NCI-H146 (cell line): ENCODE results near the gene CDK19.
"Not testable (repeated sequence)": the region's sequence is repeated elsewhere in the genome, so short reads cannot be mapped to it uniquely, and the experiment has no call there.

Experiments
- DNase-seq: peaks from one replicate; lab custom pipeline; 2025; lab: John Stamatoyannopoulos, UW

Gene CDK19

DNA sequence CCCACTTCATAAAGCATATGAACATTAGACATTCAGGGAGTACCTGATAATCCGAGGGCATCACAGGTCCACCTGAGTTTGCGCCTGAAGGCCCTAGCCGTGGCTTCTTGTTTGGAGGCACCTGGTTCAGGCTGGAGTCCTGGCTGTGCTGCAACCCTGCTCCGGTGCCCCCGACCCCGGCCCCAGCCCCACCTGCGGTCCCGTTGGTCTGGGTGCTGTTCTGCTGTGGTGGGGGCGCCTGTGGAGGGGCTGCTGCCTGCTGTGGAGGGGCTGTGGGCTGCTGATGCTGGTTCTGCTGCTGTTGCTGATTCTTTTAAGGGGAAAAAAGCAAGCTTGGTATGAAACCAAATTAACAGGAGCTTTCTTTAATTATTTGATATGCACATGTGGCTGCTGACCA lies 194.2 kb downstream of the CDK19 start:
- no peak for DNase-seq

DNA sequence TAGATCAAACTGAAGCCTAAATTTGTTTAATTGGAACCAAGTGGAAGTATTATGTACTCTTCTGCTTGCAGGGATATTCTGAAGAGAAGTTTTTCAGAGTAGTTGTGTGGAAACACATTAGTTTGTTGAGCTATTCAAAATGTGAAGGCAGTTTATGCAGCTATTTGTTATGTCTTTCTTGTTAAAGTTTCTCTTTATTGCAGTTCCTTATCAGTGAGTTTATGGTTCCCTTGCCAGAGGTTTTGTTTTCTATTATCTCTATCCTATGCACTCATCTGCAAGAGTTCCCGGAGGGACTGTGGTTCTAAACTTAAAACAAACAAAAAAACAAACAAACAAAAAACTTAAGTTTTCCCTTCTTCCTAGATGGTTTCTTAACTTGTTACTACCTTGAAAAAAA lies 195.2 kb downstream of the CDK19 start:
- DNase-seq = no peak

DNA sequence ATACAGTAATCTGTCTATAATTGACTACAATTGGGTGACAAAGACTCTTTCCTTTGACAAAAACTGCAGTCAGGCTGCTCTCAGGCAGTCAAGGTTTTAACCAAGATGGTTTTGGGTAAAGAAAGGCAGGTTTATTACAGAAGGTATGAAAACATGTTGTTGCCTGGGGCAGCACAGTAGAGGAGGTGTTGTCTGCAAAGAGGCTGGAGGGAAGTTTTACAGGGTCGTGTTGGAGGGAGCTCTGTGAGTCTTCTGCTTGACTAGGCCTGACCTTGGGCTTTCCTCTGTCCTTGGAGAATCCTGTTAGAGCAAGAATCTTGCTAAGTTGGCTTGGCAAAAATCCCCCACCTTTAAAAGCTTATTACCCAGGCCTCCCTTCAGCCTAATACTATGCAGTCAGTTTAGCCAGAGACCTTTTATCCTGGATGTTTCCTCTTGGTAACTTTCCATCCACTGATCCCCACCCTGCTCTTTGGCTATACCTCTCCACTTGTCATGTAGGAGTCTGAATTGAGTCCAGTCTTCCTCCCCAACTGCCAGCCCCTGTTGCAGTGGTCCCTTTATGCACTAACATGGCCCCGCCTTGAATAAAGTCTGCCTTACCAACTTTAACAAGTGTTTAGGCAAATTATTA lies 195.9 kb downstream of the CDK19 start:
- DNase-seq = no peak

DNA sequence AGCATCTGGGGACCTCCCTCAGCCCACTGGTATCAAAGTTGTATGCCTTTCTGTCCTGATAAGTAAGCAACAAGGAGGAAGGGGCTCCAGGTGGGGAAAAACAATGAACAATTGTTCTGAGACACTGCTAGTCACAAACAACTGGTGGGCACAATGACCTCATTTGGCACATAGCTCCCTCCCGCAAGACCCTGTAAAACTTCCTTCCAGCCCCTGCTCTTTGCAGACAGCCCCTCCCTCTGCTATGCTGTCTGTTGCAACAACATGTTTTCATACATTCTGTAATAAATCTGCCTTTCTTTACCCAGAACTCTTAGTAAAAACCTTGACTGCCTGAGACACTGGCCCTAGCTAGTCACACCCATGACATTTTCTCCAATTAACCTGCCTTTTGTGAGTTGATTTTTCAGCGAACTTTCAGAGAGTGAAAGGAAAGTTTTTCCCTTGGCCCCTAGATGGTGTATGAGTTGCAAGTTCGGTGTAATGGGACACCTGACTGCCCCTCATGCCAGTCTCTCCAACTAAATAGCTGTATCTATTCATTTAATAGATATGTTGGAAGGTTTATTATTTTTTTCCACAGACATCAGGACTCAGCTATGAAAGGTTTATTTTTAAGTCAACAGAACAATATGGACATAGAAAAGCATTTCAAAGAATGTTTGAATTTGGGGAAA lies 196.5 kb downstream of the CDK19 start:
- no peak for DNase-seq

DNA sequence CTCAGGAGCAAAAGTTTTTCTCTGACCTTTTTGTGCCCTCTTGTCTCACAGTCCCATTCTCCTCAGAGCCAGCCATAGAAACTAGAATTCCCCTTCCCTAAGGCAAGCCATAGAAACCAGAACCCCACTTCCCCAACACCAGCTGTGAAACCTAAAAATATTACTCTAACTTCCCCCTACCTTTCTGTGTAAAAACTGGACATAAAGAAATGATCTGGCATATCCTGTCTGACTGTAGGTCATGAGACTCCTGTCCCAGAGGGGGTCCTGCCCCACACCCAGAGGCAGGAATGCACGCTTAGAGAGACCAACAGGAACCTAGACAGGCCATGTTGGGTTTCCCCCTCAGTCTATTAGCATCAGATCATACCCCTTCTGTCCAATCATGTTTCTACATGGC lies 198.2 kb downstream of the CDK19 start:
- no peak for DNase-seq

DNA sequence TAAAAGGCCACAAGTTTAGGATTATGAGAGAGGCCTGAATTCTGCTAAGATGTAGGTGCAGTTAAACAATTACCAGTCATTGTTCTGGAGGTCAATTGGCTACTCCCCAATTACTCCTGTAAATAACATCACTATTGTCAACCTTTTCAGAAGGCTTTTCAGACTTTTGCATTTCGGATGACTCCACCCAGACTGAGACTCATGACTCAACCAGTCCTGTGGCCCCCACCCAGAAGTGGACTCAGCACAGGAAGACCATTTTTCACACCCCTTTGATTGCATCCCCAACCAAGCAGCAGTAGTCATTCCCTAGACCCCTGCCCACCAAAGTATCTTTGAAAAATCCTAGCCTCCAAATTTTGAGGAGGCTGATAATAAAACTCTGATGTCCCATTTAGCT lies 199.5 kb downstream of the CDK19 start:
- no peak for DNase-seq

DNA sequence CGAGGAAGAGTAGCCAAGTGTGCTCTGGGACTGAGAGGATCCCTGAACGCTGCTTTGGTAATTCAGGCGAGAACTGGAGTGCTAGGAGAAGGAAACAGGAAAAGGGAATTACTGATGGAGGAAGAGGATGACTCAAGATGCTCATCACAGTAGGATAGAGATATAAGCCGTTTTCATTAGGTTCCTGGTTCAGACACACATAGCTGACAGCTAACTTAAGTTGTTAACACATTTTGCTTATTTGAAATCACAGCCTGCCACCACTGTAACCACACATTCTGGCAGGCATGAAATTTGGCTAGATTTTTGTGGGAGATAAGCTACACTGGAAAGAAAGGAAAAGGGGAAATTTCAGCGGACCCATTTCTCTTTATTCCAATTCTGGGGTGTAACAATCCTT lies 200.7 kb downstream of the CDK19 start:
- DNase-seq = no peak

DNA sequence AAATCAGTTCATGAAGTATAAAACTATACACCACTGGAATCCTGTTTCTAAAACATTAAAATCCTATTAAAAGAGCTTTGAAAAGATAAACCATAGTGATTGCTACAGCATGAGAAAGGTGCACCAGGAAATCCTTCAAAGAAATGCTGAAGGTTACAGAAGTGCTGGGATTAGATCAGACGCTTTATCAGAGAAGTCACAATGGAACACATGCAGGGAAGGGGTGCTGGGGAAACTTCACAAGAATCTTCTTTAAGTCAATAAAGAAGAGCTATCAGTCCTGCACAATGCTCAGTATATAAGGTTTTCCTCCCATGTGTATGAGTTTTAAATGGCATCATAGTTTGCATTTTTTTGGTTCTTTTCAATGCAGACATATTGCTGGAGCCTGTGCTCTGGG lies 201.2 kb downstream of the CDK19 start:
- no peak for DNase-seq

DNA sequence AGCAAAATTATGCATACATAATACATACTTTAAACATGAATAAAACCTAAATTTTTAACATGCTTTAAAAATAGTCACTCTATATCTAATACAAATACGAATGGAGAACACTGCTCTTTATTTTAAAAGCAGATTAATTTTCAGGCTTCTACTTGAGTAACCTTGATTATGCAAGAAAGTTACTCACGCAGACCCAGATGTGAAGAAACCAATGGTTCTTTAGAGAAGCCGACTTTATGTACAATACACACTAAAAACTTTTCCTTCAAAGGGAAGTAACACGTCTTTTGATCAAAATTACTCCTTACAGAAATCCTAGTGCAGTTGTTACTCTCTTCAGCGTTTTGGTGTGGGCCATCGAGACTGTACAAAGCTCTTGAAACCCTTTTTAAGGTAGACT lies 201.9 kb downstream of the CDK19 start:
- DNase-seq = no peak

DNA sequence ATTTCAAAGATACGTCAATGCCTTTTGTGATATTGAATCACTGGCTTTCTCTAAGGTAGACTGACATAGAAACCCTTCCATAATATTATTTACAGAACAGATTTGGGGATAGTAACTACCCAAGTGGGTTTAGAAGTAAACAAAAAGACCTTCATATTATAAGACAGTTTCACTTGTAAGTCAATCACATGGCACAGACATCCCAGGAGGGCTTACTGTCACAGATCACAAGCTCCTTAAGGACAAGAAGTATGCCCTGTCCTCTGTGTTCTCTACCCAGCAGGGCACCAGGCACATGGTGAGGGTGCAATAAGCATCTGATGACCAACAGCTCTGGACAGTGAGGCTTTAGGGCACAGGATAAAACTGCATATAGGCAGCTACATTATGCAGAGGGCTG lies 203.0 kb downstream of the CDK19 start:
- DNase-seq = no peak

DNA sequence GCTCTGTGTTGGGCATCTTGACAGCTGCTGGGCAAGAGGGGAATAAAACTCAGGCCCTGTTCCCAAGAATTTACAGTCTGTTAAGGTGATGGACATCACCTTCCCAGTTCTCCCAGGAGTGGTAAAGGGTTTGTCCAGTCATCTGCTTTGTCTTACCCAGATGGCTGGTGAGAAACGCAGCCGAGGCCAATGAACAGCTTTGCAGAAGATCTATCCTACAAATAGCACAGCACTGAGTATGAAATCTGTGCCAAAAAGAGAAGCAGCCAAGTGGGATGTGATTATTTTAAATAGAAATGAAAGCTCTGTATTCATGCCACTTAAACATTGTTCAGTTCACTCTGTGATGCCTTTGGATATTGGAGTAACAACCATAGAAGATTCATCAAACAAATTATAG lies 206.2 kb downstream of the CDK19 start:
- DNase-seq = no peak

DNA sequence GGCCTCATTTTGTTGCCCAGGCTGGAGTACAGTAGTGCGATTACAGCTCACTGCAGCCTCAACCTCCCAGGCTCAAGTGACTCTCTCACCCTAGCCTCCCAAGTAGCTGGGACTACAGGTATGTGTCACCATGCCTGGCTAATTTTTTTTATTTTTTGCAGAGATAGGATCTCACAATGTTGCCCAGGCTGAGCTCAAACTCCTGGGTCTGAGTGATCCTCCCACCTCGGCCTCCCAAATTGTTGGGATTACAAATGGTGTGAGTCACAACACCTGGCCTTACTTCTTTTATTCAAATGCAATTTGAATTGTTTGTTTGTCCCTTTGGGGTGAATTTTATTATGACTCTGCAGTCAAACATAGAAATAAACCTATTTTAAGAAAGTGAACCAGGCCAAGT lies 207.1 kb downstream of the CDK19 start:
- DNase-seq = no peak

DNA sequence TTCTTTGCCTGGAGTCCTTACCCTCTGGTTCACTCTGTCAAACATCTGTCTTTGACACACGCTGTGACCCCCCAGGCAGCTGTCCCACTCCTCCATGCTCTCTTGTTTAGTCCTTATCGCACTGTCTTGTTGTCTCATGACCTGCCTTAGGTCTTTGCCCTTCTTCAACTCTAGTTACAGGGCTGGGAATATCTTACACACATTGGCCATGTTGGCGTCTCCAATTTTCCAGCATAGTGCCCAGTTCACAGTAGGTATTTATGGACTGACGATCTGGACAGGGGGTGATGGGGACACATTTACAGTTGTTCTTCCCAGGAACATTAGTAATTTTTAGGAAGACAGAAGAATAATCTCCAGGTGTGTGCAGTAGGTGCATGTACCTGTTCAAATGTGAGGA lies 209.1 kb downstream of the CDK19 start:
- no peak for DNase-seq

DNA sequence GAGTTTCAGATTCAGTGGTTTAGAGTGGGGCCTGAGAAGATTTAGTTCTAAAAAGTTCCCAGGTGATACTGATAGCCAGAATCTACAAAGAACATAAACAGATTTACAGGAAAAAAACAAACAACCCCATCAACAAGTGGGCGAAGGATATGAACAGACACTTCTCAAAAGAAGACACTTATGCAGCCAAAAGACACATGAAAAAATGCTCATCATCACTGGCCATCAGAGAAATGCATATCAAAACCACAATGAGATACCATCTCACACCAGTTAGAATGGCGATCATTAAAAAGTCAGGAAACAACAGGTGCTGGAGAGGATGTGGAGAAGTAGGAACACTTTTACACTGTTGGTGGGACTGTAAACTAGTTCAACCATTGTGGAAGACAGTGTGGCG lies 214.6 kb downstream of the CDK19 start:
- DNase-seq = not testable (repeated sequence)

DNA sequence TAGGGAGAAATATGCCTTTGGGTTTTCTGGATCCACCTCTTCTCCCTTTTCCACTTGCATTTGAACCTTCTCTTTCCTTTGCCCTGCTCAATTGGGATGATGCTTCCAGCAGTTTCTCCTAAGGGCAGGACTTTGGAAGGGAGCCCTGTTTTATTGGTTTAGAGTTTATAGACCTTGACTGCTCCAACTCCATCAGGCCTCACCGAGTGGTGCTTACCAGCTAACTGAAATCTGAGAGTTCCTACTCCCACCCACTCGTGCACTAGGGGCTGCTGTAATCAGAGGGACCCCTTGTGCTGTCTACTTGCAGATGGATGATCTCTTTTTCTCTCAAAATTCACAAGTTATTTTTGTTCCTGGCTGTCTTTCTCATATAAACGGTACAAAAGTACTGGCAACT lies 217.5 kb downstream of the CDK19 start:
- DNase-seq = no peak

DNA sequence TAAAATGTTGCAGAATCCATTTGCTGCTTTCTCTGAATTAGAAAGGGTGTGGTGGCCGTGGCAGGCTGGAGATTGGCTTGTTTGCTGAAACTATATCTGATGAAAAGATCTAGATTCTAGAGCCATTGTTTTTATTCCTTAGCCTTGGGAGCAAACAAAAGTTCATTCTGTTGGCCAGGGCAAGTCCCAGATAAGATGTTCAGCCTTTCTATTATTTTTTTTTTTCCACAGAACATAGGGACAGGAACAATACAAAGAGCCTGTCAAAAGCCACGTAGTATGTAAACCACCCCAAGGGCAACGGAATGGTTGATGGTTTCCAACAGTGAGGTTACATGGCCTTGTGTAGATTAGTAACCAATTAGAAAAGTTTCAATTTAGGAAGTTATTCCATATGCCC lies 218.9 kb downstream of the CDK19 start:
- peak; percentile 22 for DNase-seq

DNA sequence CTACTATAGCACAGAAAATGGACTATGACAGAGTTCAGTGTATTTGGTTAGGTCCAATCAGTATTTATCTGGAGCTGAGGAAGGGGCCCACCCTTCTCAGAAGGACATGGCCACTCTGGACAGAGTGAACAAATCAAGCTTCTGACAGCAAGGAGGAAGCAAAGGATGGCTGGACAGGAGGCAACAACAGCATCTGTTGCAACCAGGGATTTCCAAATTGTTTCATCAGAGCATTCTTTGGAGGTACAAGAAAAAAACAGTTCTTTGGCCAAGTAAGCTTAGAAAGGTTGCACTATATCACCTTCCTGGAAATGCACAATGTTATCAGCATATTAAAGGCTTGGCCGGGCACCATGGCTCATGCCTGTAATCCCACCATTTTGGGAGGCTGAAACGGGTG lies 220.2 kb downstream of the CDK19 start:
- DNase-seq = no peak

DNA sequence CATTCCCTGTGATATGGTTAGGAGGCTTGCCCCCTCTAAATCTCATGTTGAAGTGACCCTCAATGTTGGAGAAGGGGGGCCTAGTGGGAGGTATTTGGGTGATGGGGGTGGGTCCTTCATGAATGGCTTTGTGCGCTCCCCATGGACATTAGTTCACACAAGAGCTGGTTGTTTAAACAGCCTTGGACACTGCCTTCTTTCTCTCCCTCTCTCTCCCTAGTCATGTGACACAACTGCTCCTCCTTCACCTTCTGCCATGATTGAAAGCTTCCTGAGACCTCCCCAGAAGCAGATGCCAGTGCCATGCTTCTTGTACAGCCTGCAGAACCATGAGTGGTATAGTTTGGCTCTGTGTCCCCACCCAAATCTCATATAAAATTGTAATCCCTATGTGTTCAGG lies 221.6 kb downstream of the CDK19 start:
- no peak for DNase-seq

DNA sequence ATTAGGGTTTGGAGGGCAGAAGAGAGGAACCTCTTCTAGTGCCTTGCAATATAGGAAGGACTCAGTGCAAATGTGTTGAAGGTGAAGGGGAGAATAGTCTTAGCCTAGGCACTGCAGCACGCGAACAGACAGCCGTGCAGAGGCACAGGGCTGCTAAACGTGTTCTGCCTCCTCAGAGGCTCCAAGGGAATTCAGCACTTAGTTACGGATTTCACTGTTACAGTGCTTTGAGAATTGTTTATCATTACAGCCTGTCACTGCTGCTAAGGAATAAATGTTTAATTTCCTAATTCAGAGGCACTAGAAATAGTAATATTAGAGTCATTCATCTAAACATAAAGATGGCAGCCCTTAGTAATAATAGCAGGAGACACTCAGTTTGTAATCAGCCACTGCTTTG lies 222.5 kb downstream of the CDK19 start:
- DNase-seq = no peak

DNA sequence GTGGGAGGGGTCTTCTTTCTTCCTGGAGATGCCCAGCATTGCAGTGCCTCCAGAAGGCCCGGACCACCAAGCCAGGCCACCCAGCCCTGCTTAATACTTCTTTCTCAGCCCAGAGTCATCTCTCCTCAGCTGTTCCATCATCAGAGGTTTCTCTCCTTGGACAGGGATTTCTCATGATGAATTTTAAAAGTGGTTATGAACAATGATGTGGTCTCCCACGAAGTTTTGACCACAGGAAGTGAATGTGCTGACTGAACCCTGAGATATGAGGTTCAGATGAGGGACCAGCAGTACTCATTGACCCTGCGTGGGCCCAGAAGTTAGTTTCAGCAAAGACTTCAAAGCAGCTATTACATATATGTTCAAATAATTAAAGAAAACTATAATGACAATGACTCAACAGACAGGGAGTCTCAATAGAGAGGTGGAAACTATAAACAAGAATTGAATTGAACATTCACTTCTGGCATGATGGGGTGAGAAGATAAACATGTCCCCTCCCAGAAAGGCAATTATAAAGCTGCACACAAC lies 224.4 kb downstream of the CDK19 start:
- DNase-seq = no peak

DNA sequence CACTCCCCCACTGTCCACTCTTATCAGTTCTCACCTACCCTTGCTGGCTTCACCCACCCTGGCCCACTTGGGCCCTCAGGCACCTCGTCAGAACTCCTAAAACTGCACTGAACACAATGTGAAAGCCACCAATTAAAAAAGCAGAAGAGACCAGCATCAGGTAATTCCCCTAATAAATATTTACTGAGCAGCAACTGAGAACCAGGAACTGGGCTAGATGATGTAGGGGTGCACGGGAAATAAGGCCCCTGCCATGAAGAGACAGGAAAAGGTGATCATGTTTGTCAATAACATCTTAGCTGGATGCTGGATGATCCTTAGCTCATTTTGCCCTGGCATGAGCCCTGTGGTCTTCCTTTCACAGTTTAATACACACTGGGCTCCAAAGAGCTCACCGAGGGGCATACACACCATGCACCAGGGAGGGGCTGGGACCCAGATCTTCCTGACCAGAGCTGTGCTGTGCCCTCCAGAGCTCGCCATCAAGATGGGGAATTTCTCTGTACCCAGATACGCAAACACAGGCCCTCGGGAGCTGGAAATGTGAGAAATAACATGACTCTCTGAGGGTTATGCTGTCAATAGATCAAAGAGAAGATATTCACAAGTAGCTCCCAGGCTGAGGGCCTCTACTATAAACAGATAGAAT lies 225.3 kb downstream of the CDK19 start:
- no peak for DNase-seq

DNA sequence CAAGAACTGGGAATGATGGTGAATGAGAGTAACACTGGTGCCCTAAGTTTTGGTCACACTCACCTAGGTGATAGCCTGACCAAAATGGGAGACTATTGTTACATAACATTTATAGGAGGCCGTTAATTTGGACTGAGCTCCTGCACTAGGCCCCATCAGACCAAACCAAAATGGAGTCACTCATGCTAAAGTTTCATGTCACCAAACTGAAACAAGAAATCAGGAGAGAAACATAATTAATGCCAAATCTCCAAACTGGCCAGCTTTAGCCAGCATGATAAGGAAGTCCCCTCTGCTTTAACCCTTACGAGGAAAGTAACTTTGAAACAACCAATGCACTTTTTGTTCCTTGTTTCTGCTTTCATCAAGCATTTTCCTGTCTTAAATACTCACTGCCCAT lies 227.9 kb downstream of the CDK19 start:
- DNase-seq = no peak

DNA sequence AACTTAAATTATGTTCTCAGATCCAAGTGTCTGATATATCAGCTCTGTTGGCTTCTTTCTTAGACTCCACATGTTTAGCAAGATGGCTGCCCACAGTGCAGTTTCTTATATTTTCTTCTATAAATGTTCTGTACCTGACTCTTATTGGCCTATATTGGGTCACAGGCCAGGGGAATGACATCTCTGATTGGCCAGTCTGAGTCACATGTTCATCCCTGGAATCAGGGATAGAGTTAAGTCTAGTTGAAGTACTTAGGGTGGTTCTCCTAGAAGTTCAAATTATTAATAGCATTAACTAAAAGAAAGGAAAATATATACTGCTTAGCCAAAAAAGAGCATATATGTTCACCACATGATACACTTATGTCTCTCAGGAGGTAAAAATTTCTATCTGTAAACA lies 233.6 kb downstream of the CDK19 start:
- DNase-seq = no peak
